ENCODE measurements around the gene GFOD1. TPM values are rescaled to one million over a fixed set of nuclear protein-coding genes. Genes with fewer than 3 reads are reported as not detected.
A peak's percentile ranks its signal among the peaks of the same experiment; 100 is the strongest.

The GFOD1 gene
- polyA plus RNA-seq, 2 of the 4 experiments (the other 2 are of a cell fraction) = 2.7 to 3.5 TPM

DNA sequence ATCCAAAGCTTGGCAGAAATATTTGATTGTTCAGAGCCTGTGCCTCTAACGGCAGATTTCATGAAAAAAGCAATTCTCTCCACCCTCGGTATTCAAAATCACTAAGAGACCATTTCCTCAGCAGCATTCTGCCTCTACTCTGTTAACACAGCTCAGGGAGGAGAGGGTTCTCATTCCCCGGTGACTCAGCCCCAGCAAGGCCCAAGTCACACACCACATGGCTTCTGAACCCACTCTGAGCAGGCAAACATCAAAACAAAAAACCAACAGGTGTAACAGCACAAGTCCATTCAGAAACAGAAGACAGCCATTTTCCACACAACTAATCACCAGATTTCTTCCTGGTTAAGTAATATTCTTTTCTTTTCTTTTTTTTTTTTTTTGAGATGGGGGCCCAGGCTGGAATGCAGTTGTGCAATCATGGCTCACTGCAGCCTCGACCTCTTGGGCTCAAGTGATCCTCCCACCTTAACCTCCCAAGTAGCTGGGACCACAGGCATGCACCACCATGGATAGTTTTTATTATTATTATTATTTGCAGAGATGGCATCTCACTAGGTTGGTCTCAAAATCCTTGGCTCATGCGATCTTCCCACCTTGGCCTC, 55.4 kb downstream of the GFOD1 start:
- 50% methylated on average over 5 of the region's 5 CpGs for WGBS (ENCODE audit: missing lambda C conversion rate)
- ATAC-seq (peak in 1 of 2 experiments; percentile 52; a peak in 2 of 6 replicates), DNase-seq (ENCODE audit: low read depth in 1 of 2, low spot score in 1 of 2) (peak in 1 of 2 experiments; percentile 7), FAIRE-seq (no peak)
- H3K4me2 ChIP-seq = no peak overlapping the region; the same call in 2 of the 3 replicates
- TF ChIP-seq RCOR1 (IDR thresholded peaks at IDR 0.05; ENCODE audit: low read depth, low read length) (no peak), HES2 (IDR thresholded peaks at IDR 0.05) (no peak), USF2 (IDR thresholded peaks at IDR 0.05) (no peak), CHD2 (IDR thresholded peaks at IDR 0.05; ENCODE audit: low read length, partially characterized antibody) (no peak), CBX8 (IDR thresholded peaks at IDR 0.05) (no peak), FOSL2 (IDR thresholded peaks at IDR 0.05) (no peak), FOSL2 (CRISPR knock-in tag; IDR thresholded peaks at IDR 0.05) (no peak), MYC (IDR thresholded peaks at IDR 0.05; ENCODE audit: borderline replicate concordance, low read length) (no peak), TFCP2L1 (CRISPR knock-in tag; IDR thresholded peaks at IDR 0.05) (no peak), POLR2A (IDR thresholded peaks at IDR 0.05; ENCODE audit: low read length) (no peak), KDM5A (IDR thresholded peaks at IDR 0.05) (no peak), KDM1A (IDR thresholded peaks at IDR 0.05; ENCODE audit: low read depth) (no peak)
- TF ChIP-seq, protein P1, sequence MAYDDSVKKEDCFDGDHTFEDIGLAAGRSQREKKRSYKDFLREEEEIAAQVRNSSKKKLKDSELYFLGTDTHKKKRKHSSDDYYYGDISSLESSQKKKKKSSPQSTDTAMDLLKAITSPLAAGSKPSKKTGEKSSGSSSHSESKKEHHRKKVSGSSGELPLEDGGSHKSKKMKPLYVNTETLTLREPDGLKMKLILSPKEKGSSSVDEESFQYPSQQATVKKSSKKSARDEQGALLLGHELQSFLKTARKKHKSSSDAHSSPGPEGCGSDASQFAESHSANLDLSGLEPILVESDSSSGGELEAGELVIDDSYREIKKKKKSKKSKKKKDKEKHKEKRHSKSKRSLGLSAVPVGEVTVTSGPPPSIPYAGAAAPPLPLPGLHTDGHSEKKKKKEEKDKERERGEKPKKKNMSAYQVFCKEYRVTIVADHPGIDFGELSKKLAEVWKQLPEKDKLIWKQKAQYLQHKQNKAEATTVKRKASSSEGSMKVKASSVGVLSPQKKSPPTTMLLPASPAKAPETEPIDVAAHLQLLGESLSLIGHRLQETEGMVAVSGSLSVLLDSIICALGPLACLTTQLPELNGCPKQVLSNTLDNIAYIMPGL (CRISPR knock-in tag; IDR thresholded peaks at IDR 0.05; ENCODE audit: borderline replicate concordance) = no peak
- TF ChIP-seq, protein P2, sequence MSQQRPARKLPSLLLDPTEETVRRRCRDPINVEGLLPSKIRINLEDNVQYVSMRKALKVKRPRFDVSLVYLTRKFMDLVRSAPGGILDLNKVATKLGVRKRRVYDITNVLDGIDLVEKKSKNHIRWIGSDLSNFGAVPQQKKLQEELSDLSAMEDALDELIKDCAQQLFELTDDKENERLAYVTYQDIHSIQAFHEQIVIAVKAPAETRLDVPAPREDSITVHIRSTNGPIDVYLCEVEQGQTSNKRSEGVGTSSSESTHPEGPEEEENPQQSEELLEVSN (IDR thresholded peaks at IDR 0.05; ENCODE audit: borderline replicate concordance, low read depth) = no peak
- CTCF ChIA-PET = interaction anchor here (1.1 kb wide), 1 partner anchor 106 kb away, joined by 3 read pairs; no protein-coding TSS in a partner anchor
- H3K4me1 ChIP-seq = peaks cover 11% of the 10 kb centered on the region; the same call in 2 of the 3 replicates
- POLR2A ChIA-PET = no interaction called here
- H3K27ac ChIP-seq = no peak overlapping the region
- no peak overlapping the region for H3K4me3 ChIP-seq
- no peaks in the 10 kb centered on the region for H3K9me3 ChIP-seq

DNA sequence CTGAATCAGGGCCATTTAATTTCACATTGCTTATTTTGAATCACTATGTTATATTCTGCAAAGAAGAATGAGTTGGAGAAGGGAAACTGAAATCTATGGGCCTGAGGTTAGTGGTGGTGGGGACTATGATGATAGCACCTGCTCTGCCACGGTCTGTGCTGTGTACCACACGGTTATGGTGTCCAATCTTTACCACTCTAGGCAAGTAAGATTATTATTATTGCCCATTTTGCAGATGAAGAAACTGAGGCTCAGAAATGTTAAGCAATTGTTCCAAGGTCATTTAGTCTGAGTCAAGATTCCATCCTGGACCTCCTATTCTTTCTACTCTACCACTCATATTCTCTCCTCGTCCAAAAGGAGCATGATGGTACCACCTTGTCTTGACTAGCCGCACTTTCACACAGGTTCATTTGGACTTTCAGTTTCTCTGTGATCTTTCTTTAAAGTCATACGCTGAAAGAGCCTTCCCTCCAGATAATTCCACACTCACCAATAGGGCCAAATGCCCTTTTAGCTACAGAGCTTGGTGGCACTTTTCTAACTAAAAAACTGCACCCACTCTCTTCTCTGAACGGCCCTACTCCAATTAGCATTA, 56.2 kb downstream of the GFOD1 start:
- 78% methylated on average over 6 of the region's 6 CpGs for WGBS (ENCODE audit: missing lambda C conversion rate)
- H3K4me3 ChIP-seq = no peak overlapping the region
- ChIA-PET CTCF (no interaction called here), POLR2A (no interaction called here)
- TF ChIP-seq CTCF (IDR thresholded peaks at IDR 0.05) (no peak), HOXB5 (CRISPR knock-in tag; IDR thresholded peaks at IDR 0.05) (no peak), RNF2 (IDR thresholded peaks at IDR 0.05; ENCODE audit: borderline replicate concordance, low read depth) (no peak), MAX (IDR thresholded peaks at IDR 0.05) (no peak), ZSCAN20 (CRISPR knock-in tag; IDR thresholded peaks at IDR 0.05) (no peak), HES2 (IDR thresholded peaks at IDR 0.05) (no peak), GATA3 (IDR thresholded peaks at IDR 0.05; ENCODE audit: borderline replicate concordance) (no peak), USF2 (IDR thresholded peaks at IDR 0.05) (no peak), ZC3H11A (IDR thresholded peaks at IDR 0.05) (no peak), JUNB (IDR thresholded peaks at IDR 0.05) (no peak), BHLHE40 (IDR thresholded peaks at IDR 0.05; ENCODE audit: low read depth, low read length) (no peak), FOXS1 (CRISPR knock-in tag; IDR thresholded peaks at IDR 0.05) (no peak), KDM1A (IDR thresholded peaks at IDR 0.05; ENCODE audit: low read depth) (no peak), CEBPB (IDR thresholded peaks at IDR 0.05) (no peak)
- DNase-seq (ENCODE audit: low read depth in 1 of 2, low spot score in 1 of 2) (no peak), FAIRE-seq (no peak), ATAC-seq (no peak)
- no peaks in the 10 kb centered on the region for H3K9me3 ChIP-seq
- H3K27ac ChIP-seq = no peak overlapping the region
- no peak overlapping the region for H3K4me2 ChIP-seq
- peaks cover 15% of the 10 kb centered on the region; the same call in 2 of the 3 replicates for H3K4me1 ChIP-seq

Data from A549 (cell line).